HG02610 (cell line): Measurements from ENCODE around the gene STIL.
"Not testable (repeated sequence)": the region's sequence is repeated elsewhere in the genome, so short reads cannot be mapped to it uniquely, and the experiment has no call there.

Source experiments
- ATAC-seq: cut with Tn5 transposase; IDR thresholded peaks from one replicate; pipeline ENCODE4 v1.9.1; 2021; ENCODE audit warnings: mild to moderate bottlenecking, moderate library complexity; ENCODE audit not compliant: unreplicated experiment

STIL gene

DNA sequence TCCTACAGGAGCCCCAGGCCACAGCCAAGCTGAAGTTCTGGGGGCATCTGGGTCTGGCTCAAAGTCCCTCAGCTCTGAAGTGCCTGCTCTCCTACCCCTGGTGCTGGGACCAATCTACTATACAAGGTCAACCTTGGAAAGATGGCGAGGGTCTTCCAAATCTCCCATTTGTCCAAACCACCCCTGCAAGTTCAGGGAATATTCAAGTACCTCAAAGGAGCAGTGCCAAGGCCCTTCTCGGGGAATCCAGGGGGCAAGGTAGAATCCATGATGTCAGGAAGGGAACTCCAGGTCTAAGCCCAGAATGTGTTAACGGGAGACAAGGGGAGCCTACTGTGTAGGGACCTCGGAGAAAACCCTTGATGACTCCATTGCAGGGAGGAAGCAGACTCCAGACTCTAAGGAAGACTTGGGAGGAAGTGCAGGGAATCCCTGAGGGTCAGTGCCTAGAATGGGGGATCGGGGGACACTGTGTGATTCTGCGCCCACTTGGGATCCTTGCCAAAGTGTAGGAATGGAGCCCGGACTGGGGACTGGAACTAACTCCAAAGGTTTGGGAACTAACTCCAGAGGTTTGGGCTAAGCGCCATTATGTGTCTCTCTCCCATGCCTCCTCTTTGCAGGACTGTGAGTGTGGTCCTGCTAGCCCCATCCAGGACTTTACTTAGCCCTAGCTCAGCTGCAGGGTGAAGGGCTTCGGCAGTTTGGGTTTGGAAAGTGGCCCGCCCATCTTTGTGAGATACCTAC is 90.6 kb downstream of the STIL start:
- no peak for ATAC-seq

DNA sequence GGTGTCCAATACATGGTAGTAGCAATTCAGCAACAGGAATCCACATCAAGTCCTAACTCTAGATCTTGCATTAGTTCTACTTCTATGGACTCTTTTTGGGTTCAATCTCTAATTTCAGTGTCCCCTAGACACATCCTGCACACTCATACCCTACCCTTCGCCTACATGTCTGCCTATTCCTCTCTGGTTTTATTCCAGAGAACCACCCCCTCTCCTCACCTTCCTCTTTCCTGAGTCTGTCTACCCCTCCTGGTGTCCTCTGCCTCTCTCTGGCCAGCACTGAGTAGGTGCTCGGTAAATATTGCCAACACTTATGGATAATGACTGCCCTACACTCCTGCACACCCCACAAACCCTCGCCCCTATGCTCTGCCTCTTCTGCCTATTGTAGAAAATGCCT is 91.5 kb downstream of the STIL start:
- no peak for ATAC-seq

DNA sequence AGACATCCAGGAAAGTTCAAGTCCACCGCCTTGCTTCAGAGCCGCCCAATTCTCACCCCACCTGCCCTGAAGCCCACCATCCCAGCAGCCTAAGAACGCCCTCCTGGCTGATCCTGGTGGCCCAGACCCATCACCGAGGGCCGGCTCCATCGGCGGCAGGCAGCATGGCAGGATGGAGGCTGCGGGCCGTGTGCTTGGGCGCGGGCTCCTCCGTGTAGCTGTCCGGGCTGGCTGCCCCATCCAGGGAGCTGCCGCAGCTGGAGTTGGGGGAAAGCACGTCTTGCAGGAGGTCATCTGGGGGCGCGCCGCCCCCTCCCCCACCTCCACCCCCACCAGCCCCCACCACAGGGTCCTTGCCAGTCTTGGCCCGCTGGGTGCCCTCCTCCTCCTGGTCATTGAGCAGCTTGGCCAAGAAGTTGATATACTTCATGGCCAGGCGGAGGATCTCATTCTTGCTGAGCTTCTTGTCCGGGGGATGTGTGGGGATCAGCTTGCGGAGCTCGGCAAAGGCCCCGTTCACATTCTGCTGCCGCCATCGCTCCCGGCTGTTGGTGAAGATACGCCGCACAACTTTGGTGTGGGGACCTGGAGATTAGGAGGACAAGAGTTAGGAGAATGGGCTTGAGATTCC is 94.2 kb downstream of the STIL start:
- no peak for ATAC-seq

DNA sequence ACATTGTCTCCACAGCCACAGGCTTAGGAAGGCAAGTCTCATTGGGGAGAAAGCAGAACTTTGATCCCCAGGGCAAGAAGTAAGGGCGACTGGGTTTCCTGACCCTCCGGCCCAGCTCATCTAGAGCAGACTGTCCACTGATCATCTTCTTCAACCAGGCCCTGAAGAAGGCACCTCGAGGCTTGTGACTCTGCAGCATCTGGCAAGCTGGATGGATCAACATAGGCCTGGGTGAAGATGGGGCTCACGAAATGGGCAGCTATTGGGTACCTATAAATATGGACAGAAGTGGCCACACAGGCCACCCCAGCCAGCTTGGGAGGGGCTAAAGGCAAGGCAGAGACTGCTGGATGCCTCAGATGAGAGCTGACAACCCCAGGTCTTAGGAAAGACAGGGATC is 94.9 kb downstream of the STIL start:
- ATAC-seq = no peak

DNA sequence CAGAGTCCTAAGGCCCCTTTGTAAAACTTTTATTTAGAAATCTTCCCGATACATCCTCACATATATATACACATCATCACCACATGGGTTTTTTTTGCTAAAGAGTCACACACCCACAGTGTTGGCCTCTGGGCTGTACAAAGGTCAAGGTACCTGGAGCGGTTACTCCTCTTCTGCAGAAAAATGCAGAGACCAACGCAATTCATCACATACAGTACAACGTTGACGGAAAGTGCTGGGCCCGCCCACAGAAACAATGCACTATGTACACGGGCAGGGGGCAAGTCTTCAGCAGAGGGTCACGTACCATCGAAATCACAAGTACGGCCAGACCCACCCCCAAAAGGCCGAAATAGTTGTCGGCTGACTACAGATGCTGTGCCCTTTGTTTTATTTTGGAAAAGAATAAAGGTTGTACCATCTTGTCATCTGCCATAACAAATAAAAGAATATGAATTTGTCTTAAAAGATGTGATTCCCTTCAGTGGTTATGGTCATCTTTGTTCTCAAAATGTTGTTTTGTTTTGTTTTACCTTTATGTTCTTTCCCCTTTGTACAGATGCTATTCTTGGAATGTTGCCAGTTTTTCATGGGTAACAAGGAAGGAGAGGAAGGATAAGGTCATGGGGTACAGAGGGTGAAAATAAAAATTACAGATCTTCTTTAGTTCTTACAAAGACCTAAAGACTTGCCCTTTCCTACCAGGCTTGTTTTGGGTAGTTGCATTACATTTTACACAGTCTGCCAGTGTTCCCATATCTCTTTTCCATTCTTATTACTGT is 97.5 kb downstream of the STIL start:
- ATAC-seq = no peak

DNA sequence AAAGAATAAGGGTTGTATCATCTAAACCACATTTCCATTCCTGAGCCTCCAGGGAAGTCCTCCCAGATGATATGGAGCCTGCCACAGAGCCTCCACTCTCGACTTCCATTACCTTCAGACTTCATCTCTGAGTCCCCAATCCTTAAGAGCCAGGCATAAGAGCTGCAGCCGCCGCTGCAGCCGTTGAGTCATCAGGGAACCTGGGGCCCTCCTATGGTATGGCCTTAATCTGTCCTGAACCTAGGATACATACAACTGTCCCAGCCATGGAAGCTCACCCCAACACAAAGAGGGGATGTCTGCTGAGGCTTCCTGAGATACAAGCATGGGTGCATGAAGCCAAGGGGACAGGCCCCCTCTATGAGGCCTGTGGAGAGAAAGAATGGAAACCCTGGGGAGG is 98.2 kb downstream of the STIL start:
- no peak for ATAC-seq

DNA sequence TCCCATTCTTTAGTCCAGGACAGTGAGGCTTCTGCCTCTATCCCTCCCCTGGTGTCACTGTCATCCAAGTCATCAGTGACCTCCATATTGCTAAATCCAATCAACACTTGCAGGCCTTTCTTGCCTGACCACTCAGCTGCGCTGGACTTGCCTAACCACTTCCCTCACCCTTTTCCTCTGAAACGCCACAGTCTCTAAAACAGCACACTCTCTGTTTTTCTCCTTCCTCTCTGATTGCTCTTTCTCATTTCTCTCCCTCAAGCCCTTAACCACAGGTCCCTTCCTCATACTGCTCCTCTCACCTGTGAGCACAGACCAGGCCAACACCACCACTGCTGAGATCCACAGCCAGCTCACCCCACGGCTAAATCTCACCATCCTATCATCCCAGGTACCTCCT is 99.4 kb downstream of the STIL start:
- no peak for ATAC-seq

DNA sequence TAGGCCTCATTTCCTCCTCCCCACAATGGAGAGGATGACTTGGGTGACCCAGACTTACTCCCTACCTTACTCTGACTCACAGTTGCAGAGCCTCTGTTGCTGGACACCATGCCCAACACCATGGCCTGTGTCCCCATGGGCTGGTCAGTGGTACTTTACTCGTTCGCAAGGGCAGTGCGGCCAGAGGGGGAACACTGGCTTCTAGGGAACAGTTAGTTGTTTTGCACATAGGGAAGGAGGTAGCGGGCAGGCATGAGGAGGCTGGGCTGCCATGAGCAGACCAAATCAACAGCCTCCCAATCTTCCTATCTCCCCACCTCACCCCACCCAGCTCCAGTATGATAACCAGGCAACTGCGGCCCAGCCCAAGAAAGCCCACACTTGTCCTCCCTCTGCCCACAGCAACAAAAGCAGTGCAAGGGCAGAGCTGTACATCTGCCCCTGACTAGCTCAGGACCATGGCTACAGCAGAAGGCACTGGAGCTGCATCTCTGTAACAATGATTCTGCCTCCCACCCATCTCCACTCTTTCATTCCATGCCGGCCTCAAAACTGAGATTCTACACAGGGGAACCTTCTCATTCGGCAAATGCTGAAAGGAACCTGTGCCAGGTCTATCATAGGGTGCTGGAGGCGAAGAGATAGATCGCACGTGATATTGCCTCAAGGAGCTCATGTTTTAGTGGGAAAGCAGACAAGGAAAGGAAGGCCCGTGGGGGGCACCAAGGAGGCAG is 100.5 kb downstream of the STIL start:
- ATAC-seq = no peak

DNA sequence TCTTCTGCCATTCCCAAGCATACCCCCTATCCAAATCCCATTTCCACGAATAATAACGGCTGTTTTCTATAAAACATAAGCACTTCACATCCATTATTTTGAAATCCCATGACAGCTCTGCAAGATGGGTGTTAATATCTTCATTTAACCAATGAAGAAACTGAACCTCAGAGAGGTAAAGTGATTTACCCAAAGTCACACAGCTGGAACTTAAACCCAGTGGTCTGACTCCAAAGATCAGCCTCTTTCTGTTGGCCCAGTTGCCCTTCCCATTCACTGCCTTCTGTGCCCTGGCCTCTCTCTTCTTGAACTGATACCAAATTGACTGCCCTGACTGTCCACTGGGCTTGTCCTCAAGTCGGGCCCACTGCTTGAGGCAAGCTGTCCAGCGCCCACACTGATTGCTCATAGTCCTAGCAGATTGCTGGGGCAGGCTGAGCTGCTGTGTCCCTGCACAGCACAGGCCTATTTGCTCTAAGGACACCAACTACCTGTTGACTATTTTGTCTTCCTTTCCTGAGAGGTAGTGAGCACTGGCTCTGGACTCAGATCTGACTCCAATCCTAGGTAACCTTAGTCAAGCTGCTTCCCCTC is 101.2 kb downstream of the STIL start:
- ATAC-seq = no peak

DNA sequence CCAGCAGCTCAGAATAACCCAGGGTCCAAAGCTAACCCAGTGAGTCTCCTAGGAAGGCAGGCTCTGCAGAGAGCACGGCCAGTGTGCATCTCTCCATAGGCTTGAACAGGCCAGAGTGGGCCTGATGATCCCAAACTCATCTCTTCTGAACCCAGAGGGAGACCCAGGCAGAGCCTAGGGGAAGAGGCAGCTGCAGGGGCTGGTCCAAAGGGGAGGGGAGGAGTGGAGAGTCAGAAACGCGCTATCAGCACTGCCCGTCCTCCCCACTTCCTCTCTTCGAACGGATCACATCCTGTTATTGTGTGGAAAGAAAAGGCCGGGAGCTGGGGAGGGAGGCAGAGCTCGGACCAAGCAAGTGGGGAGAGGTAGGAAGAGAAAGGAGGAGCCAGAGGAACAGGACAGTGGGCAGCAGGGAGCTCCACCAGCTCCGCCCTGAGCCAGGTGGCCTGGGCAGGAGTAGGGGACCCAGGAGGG is 102.1 kb downstream of the STIL start:
- no peak for ATAC-seq

DNA sequence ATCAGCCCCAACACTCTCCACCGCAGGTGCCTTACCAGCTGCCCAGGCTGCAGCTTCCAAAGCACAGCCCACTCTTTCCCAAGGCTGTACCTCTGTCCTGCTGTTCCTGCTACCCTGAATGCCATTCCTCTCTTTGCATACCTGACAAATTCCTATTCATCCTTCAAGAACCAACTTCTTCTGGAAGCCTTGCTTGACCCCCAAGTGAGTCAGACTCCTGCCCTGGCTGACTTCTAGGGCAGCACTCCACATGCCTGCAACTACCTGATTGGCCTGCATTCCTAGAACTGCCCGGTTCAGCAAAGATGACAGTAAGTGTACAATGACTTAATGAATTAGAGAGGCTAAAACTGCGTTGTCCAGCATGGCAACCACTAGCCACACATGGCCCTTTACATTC is 103.3 kb downstream of the STIL start:
- no peak for ATAC-seq

DNA sequence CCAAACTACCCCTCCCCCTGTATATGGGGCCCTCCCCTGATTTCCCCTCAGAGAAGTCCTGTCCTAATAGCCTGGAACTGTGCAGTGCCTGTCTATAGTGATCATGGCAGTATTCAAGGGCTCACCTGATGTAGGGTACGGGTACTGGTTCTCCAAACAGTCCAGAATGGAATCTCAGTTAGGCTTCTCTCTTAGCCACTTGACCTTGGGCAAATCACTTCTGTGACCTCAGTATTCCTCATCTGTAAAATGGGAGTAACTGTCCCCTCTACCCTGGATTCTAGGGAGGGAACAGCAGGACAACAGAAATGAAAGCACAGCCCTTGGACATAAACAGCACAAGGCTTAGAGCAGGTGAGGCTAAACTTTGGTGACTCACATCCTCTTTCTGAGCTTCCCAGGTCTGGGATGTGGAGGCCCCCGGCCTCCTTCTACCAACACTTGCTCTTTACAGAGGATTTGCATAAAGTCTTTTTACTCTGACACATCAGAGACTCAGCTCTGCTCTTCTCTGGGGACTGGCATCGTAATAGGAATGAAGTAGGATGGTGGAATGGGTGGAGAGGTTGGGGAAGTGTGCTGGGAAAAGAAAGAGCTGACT is 104.1 kb downstream of the STIL start:
- ATAC-seq = no peak

DNA sequence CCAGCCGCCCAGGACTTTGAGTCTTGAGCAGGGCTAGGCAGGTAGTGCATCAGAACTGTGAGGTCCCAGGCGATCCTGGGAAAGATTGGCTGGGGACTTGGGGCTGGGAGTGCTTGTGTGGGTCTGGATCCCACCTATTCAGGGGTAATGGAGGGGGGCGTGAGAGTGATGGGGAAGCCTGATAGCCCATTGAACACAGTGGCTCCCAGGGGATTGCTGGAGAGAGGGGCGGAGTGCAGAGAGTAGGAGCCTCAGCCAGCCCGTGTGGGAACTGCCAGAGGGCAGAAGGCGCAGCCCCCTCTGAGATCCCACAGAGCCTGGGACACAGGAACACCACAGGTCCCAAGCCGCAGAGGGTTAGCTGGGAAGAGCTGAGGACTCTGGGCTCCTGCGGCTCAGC is 104.9 kb downstream of the STIL start:
- no peak for ATAC-seq

DNA sequence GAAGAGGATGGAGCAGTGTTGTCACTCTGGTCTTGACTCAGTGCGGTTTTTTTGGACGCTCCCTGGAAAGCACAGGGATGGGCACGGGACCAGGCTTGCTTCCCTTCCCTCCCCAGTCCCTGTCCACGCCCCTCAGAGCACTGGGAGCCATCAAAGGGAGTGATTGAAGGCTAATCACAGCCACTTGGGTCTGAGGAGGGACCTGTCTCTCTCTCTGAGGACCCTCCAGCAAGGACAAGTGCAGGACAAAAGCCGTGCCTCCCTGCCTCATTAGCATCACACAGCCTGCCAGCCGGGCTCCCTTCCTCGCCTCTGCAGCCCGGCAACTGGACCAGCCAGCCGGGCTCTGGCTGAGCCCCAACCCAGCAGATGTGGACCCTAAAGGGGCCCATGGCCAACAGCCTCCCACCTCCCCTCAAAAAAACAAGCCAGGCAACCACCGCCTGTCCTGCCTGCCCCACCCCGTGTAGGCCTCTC is 105.5 kb downstream of the STIL start:
- ATAC-seq = no peak

DNA sequence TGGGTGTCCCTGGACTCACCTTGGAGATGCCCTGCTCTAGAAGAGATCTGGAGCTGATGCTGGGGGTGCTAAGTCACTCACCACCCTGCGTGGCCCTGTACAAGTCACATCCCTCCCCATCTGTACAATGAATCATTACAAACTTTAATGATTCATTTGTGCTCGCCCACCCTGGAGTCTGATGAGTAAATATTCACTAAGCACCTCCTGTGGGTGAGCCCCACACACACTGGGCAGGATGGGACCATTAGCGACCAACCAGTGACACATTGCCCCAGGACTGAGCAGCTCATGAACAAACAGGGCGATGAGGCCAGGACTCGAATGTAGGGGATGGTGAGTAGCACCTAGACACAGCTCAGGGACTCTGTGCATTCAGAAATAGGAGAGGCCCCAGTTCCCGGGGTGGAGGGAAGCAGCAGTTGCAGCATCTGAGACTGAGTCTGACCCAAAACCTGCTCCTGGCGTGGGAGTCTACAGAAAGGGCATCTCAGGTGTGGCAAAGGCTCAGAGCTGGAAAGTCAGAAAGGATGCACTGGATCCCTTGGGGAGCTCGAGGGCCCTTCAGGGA is 106.1 kb downstream of the STIL start:
- ATAC-seq = no peak

DNA sequence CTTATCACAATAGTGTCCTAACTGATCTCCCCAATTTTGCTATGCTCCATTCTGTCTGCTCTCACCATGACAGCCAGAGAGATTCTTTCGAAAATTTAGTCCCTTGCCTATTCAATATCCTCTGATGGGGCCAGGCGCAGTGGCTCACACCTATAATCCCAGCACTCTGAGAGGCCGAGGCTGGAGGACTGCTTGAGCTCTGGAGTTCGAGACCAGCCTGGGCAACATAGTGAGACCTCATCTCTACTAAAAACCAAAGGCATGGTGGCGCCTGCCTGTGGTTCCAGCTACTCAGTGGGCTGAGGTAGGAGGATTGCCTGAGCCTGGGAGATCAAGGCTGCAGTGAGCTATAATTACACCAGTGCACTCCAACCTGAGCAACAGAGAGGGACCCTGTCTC is 108.0 kb downstream of the STIL start:
- no peak for ATAC-seq

DNA sequence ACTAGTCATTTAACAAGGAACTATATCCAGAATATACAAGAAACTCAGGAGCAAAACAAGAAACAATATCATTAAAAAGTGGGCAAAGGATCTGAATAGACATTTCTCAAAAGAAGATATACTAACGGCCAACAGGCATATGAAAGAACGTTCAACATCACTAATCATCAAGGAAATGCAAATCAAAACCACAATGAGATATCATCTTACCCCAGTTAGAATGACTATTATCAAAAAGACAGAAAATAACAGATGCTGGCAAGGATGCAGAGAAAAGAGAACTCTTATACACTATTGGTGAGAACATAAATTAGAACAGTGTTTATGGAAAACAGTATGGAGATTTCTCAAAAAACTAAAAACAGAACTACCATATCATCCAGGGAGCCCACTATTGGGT is 110.4 kb downstream of the STIL start:
- ATAC-seq = not testable (repeated sequence)

DNA sequence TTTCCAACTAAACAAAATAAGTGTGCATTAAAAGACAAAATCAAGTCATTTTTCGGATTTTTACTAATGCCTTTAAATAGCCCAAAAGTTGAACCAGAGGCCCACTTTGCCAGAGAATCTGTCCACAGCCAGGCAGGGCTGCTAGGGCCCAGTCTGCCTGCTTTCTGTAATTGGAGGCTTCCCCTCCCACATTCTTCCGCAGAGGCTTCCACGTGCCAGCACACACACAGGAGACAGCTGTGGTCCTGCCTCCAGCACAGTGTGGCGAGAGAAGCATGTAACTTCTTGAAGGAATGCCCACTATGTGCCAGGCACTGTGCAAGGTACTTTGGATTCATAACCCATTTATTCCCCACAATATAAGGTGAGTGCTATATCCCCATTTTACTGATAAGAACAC is 112.8 kb downstream of the STIL start:
- ATAC-seq = no peak
